ENCODE measurements around the gene TMEM131L.
A peak's percentile ranks its signal among the peaks of the same experiment; 100 is the strongest.
"Not testable (repeated sequence)": the region's sequence is repeated elsewhere in the genome, so short reads cannot be mapped to it uniquely, and the experiment has no call there.

The TMEM131L gene

DNA sequence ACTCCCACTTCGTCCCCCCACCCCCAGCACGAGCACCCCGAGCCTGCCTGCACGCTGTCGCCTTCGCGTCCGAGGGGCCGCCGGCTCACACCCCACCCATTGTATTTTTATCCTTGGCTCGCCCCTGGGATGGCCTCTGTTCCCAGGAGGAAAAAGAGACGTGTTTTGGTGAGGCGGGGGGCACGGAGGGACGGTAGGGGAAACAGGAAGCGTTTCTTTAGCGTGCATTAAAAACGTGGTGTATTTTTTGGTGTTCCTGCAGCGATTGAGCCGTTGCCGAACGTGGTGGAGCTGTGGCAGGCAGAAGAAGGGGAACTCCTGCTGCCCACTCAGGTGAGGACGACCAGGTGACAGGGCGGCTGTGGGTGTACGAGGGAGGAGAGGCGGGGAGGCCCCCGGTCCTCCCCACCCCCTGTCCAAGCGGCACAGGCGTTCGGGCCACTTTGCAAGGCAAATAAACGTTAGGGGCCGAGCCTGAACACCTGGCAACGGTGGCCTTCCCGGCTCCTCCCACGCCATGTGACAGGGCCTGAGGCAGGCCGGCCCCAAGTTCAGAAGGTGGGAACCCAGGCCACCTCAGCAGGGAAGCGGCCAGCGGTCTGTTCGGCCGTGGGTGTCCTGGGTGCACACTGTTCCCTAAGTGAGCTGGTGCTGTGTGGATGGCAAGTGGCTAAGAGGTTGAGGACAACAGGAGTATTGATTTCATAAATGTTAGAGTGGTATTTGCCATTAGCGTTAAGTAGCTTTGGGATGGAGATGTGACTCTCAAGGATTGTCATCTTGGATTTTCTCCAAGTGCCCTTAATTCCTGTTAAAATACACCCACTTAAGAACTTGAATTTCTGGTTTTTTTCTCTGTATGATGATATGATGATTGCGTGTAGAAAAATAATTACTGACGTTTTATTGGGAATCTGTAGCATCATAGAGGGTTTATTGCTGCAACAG is 1.1 kb downstream of the TMEM131L start:
- peak overlapping the region; percentile 95 for H3K4me2 ChIP-seq (ENCODE audit: low read length)
- peaks cover 38% of the 10 kb centered on the region for H3K4me1 ChIP-seq (ENCODE audit: control insufficient read depth, insufficient read depth, low read length)

DNA sequence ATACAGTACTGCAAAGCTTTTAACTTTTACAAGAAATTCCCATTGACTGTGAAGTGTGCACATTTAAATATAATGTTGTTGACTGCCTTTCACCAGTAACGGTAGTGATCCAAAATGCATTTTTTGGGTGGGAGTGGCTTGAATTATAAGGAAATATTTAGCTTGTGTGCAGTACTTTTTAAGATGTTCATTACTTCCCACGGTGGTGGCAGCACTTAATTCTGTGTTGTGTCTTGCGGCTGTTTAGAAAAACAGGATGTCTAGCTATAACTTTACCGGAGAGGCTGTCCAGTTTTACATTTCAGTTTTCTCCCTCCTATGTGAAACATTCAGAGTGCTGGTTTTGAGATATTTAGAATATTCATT is 1.7 kb downstream of the TMEM131L start:
- Histone ChIP-seq H3K9me3 (replicated peaks; ENCODE audit: low read length) (no peaks in the 10 kb centered on the region), H3K4me1 (ENCODE audit: control insufficient read depth, insufficient read depth, low read length) (peaks cover 38% of the 10 kb centered on the region), H3K36me3 (ENCODE audit: insufficient read depth, low read length) (no peaks in the 10 kb centered on the region), H3K27me3 (ENCODE audit: control insufficient read depth, insufficient read depth, low read length) (no peaks in the 10 kb centered on the region), H3K4me3 (ENCODE audit: low read length) (peak overlapping the region; percentile 95), H3K9ac (ENCODE audit: low read depth, low read length) (peak overlapping the region; percentile 51), H3K4me2 (ENCODE audit: low read length) (peak overlapping the region; percentile 95)

More for the DNA sequence above, 1.1 kb downstream of the TMEM131L start:
- H3K4me3 ChIP-seq (ENCODE audit: low read length): peak overlapping the region; percentile 95
- no peaks in the 10 kb centered on the region for H3K9me3 ChIP-seq (replicated peaks; ENCODE audit: low read length)
- H3K36me3 ChIP-seq (ENCODE audit: insufficient read depth, low read length): no peaks in the 10 kb centered on the region
- H3K9ac ChIP-seq (ENCODE audit: low read depth, low read length): peak overlapping the region; percentile 83
- no peaks in the 10 kb centered on the region for H3K27me3 ChIP-seq (ENCODE audit: control insufficient read depth, insufficient read depth, low read length)

DNA sequence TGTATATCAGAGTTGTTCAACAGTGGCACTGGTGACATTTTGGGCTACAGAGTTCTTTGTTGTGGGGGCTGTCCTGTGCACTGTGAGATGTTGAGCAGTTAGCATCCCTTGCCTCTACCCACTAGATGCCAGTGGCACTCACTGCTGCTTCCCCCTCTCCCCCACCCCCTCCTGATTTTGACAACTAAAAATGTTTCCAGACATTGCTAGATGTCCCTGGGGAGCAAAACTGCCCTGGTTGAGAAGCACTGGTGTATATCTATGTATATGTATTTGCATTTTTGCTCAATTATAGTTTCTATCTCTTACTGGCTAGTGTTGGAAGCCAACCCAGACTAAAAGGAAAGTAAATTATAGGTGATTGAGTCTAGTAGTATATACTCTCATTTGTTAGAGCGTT is 2.4 kb downstream of the TMEM131L start:
- H3K4me1 ChIP-seq (ENCODE audit: control insufficient read depth, insufficient read depth, low read length): peaks cover 38% of the 10 kb centered on the region
- no peak overlapping the region for H3K9ac ChIP-seq (ENCODE audit: low read depth, low read length)
- H3K9me3 ChIP-seq (replicated peaks; ENCODE audit: low read length): no peaks in the 10 kb centered on the region
- H3K4me3 ChIP-seq (ENCODE audit: low read length): peak overlapping the region; percentile 25
- peak overlapping the region; percentile 95 for H3K4me2 ChIP-seq (ENCODE audit: low read length)
- no peaks in the 10 kb centered on the region for H3K27me3 ChIP-seq (ENCODE audit: control insufficient read depth, insufficient read depth, low read length)
- H3K36me3 ChIP-seq (ENCODE audit: insufficient read depth, low read length): no peaks in the 10 kb centered on the region

DNA sequence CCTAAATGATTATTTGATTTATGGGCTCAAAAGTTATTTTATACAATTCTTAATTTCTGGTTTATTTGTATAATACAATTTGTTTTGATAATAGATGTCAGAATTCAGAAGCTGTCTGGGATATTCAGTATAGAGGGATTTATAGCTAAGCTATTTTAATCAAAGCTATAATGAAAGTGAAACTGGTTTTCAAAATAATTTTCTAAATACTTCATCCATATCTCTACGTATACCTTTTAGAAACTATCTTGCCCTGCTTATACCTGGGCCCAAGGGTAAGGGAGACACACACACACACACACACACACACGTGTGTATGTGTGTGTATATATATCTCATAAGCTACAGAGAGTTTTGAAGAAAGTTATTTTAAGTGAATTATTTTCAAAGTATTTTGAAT is 2.9 kb downstream of the TMEM131L start:
- Histone ChIP-seq H3K4me1 (ENCODE audit: control insufficient read depth, insufficient read depth, low read length) (peaks cover 36% of the 10 kb centered on the region), H3K4me3 (ENCODE audit: low read length) (peak overlapping the region; percentile 25), H3K27me3 (ENCODE audit: control insufficient read depth, insufficient read depth, low read length) (no peaks in the 10 kb centered on the region)

DNA sequence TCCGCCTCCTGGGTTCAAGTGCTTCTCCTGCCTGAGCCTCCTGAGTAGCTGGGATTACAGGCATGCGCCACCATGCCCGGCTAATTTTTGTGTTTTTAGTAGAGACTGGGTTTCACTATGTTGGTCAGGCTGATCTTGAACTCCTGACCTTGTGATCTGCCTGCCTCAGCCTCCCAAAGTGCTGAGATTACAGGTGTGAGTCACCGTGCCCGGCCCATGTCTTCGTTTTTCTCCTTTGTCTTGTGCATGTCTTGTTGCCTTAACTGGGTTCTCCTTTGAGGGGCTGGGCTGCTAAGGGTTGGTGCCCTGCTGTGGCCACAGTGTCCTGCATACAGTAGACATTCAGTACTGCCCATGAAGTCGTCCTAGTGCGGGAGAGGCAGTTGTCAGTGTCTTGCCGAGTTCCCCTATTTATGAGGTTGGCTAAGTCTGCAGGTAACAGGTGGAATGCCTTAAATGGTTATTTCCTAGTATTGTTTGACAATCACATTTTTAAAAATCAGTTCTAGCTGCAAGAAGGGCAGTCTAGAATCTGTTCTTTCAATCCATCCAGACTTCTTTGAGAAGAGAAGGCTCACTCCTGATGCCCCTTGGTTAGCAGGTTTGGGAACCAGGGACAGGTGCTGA is 5.0 kb downstream of the TMEM131L start:
- peaks cover 26% of the 10 kb centered on the region for H3K4me1 ChIP-seq (ENCODE audit: control insufficient read depth, insufficient read depth, low read length)
- not testable (repeated sequence) for H3K4me3 ChIP-seq (ENCODE audit: low read length); H3K36me3 ChIP-seq (ENCODE audit: insufficient read depth, low read length); H3K9me3 ChIP-seq (replicated peaks; ENCODE audit: low read length); H3K27me3 ChIP-seq (ENCODE audit: control insufficient read depth, insufficient read depth, low read length); H3K9ac ChIP-seq (ENCODE audit: low read depth, low read length); H3K4me2 ChIP-seq (ENCODE audit: low read length)

More for the DNA sequence above, 2.9 kb downstream of the TMEM131L start:
- no peaks in the 10 kb centered on the region for H3K9me3 ChIP-seq (replicated peaks; ENCODE audit: low read length)
- H3K9ac ChIP-seq (ENCODE audit: low read depth, low read length): no peak overlapping the region
- H3K4me2 ChIP-seq (ENCODE audit: low read length): peak overlapping the region; percentile 95
- no peaks in the 10 kb centered on the region for H3K36me3 ChIP-seq (ENCODE audit: insufficient read depth, low read length)

DNA sequence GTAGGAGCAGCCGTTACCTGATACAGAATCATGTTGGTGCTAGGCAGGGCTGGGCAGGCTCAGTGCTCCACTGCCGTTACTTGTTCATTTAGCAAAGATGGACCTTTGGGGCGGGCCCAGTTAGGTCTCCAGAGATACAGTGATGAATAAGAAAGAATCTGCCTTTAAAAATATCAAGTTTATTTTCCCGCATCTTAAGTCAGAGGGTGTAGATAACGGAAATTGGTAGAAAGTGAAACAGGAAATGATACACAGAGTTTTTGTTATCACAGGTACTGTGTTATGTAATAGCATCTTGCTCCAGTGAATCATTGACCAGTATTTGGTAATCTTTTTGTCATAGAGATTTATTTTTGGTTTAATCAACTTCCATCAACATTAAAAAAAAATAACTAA is 5.5 kb downstream of the TMEM131L start:
- H3K4me3 ChIP-seq (ENCODE audit: low read length): no peak overlapping the region
- peaks cover 27% of the 10 kb centered on the region for H3K4me1 ChIP-seq (ENCODE audit: control insufficient read depth, insufficient read depth, low read length)
- no peaks in the 10 kb centered on the region for H3K27me3 ChIP-seq (ENCODE audit: control insufficient read depth, insufficient read depth, low read length)

DNA sequence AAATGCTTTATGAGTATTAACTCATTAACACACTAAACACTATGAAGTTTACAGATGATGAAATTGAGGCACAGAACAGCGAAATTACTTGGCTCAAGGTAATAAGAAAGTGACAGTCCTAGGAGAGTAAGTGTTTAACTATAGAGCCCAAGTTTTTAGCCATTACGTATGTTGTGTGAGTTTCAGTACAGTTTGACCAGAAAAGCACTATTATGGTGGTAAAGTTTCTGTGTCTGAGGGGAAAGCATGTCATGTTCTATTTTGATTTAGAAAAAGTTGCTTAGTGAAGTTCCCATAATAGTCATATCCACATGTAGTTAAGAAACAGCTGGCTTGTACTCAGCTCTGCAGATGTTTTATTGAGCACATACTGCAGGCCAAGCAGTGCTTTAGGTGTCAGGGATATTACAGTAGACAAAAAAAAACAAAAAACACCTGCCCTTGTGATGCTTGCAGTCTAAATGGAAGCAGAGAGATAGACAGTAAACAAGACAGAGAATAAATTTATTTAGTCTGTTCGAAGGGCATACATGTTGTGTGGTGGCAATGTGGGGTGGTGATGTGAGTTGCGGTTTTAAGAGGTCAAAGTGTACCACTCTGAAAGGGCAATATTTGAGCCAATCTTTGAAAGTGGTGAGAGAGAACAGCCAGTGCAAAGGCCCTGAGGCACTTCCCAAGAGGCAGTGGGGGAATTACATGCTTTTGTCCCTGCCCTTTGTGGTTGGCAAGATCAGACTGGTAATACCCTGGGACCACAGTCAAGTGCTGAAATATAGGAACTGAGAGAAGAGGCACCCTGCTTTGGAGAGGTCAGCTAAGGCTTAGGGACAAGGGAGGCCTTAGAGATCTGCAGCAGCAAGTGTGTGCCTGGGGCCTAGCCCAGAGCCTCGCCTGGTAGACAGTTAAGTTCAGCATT is 6.2 kb downstream of the TMEM131L start:
- Histone ChIP-seq H3K27me3 (ENCODE audit: control insufficient read depth, insufficient read depth, low read length) (no peaks in the 10 kb centered on the region), H3K4me2 (ENCODE audit: low read length) (no peak overlapping the region), H3K9ac (ENCODE audit: low read depth, low read length) (no peak overlapping the region), H3K4me3 (ENCODE audit: low read length) (no peak overlapping the region), H3K4me1 (ENCODE audit: control insufficient read depth, insufficient read depth, low read length) (peaks cover 28% of the 10 kb centered on the region), H3K36me3 (ENCODE audit: insufficient read depth, low read length) (no peaks in the 10 kb centered on the region), H3K9me3 (replicated peaks; ENCODE audit: low read length) (no peaks in the 10 kb centered on the region)

More for the DNA sequence above, 5.5 kb downstream of the TMEM131L start:
- Histone ChIP-seq H3K4me2 (ENCODE audit: low read length) (no peak overlapping the region), H3K9me3 (replicated peaks; ENCODE audit: low read length) (no peaks in the 10 kb centered on the region), H3K36me3 (ENCODE audit: insufficient read depth, low read length) (no peaks in the 10 kb centered on the region), H3K9ac (ENCODE audit: low read depth, low read length) (no peak overlapping the region)

DNA sequence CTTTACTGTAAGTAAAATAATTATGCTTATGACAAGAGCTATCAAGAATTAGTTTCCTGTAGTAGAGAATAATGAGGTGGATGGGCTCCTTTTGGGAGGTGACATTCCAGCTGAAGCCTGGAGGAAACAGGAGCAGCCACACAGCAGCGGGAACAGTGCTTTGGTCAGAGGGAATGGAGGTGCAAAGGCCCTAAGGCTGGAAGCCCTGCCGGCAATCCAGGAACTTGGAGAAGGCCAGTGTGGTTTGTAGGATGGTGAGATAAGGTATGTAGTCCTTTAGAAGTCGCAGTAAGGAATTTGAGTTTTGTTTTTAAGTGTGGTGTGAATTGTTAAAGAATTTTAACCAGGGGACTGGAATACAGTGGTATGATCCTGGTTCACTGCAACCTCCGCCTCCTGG is 8.1 kb downstream of the TMEM131L start:
- Histone ChIP-seq H3K27me3 (ENCODE audit: control insufficient read depth, insufficient read depth, low read length) (no peaks in the 10 kb centered on the region), H3K4me1 (ENCODE audit: control insufficient read depth, insufficient read depth, low read length) (peaks cover 11% of the 10 kb centered on the region), H3K36me3 (ENCODE audit: insufficient read depth, low read length) (no peaks in the 10 kb centered on the region), H3K9me3 (replicated peaks; ENCODE audit: low read length) (no peaks in the 10 kb centered on the region), H3K4me2 (ENCODE audit: low read length) (no peak overlapping the region), H3K9ac (ENCODE audit: low read depth, low read length) (no peak overlapping the region), H3K4me3 (ENCODE audit: low read length) (no peak overlapping the region)

DNA sequence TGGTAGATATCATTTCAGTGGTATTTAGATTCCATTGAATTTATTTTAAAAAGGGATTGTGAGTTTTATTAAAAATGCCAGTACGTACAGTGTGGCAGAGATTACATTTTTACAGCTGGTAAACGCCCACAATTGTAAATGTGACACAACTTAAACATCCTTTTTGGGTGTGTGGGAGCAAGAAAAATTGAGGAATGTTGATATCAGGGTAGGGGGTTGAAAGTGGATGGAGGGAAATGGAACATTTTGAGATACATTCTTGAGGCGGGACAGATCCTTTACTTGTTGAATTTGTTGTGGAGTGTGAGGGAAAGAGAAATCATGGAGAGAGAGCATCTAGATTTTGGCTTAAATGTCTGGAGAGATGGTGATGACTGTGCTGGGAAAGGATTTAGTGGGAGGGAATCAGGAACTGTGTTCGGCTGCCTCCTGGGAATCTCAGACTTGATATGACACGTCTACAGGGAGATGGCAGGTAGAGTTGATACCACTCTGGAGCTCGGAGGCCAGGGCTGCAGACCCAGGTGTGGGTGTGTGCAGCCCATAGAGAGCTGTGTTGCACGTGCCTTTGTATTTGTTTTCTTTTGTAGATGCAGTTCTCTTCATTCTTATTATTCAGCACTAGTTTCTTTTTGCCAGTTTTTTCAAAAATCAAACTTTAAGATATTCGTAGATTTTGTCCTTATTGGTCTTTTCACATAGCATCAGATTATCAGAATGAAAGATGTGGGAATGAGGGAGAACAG is 10.8 kb downstream of the TMEM131L start:
- Histone ChIP-seq H3K9ac (ENCODE audit: low read depth, low read length) (no peak overlapping the region), H3K4me1 (ENCODE audit: control insufficient read depth, insufficient read depth, low read length) (peaks cover 5% of the 10 kb centered on the region), H3K9me3 (replicated peaks; ENCODE audit: low read length) (no peaks in the 10 kb centered on the region), H3K4me3 (ENCODE audit: low read length) (no peak overlapping the region), H3K4me2 (ENCODE audit: low read length) (no peak overlapping the region), H3K27me3 (ENCODE audit: control insufficient read depth, insufficient read depth, low read length) (no peaks in the 10 kb centered on the region), H3K36me3 (ENCODE audit: insufficient read depth, low read length) (no peaks in the 10 kb centered on the region)

DNA sequence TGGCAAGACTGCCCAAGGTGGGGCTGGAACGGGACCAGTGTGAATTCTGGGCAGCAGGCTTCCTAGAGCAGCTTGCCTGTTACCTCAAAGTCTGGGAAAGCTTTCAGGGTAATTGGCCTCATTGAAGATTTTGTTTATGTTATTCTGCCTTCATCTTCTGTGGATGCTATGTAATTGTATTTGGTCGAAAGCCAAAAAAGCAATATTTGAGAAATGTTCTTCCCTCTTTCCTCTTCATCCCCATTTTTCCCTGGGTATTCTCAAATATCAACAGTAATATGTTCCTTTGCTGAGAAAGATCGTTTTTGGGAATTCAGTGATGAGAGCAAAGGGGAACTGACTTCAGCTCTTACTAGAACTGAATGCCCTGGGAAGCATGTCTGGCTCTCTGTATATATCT is 12.9 kb downstream of the TMEM131L start:
- no peak overlapping the region for H3K4me3 ChIP-seq (ENCODE audit: low read length)
- H3K4me2 ChIP-seq (ENCODE audit: low read length): no peak overlapping the region
- H3K9me3 ChIP-seq (replicated peaks; ENCODE audit: low read length): no peaks in the 10 kb centered on the region
- H3K4me1 ChIP-seq (ENCODE audit: control insufficient read depth, insufficient read depth, low read length): peaks cover 15% of the 10 kb centered on the region
- H3K9ac ChIP-seq (ENCODE audit: low read depth, low read length): no peak overlapping the region
- no peaks in the 10 kb centered on the region for H3K36me3 ChIP-seq (ENCODE audit: insufficient read depth, low read length)
- H3K27me3 ChIP-seq (ENCODE audit: control insufficient read depth, insufficient read depth, low read length): no peaks in the 10 kb centered on the region

Measured in skeletal muscle satellite cell (primary cell).